Measurements from ENCODE around the gene STAM.
"Not testable (repeated sequence)": the region's sequence is repeated elsewhere in the genome, so short reads cannot be mapped to it uniquely, and the experiment has no call there.

The STAM gene

GRCh38 chr10:17716161-17716560, 72.2 kb downstream of the STAM start:
- no peak for DNase-seq (ENCODE audit: extremely low spot score)
- POLR2A ChIA-PET: no interaction called here
- CTCF ChIA-PET: no interaction called here
- TF ChIP-seq BHLHE40 (IDR thresholded peaks at IDR 0.05; ENCODE audit: borderline replicate concordance) (no peak), SUZ12 (IDR thresholded peaks at IDR 0.05) (no peak), TARDBP (IDR thresholded peaks at IDR 0.05) (no peak), ARNT (IDR thresholded peaks at IDR 0.05) (no peak), CTBP1 (IDR thresholded peaks at IDR 0.05; ENCODE audit: borderline replicate concordance) (no peak), LEF1 (IDR thresholded peaks at IDR 0.05; ENCODE audit: borderline replicate concordance) (no peak), ELF4 (IDR thresholded peaks at IDR 0.05) (no peak), NFRKB (IDR thresholded peaks at IDR 0.05) (no peak), FOXK2 (IDR thresholded peaks at IDR 0.05) (no peak), SP1 (IDR thresholded peaks at IDR 0.05) (no peak), FOXA1 (IDR thresholded peaks at IDR 0.05) (no peak), PKNOX1 (IDR thresholded peaks at IDR 0.05) (no peak), ZNF384 (IDR thresholded peaks at IDR 0.05) (no peak), FOXM1 (IDR thresholded peaks at IDR 0.05; ENCODE audit: borderline replicate concordance) (no peak)

GRCh38 chr10:17722317-17723014, 78.5 kb downstream of the STAM start:
- DNase-seq (ENCODE audit: extremely low spot score); POLR2A ChIA-PET; CTCF ChIA-PET: not testable (repeated sequence)

GRCh38 chr10:17725703-17726102, 81.8 kb downstream of the STAM start:
- ChIA-PET POLR2A (no interaction called here), CTCF (no interaction called here)
- no peak for DNase-seq (ENCODE audit: extremely low spot score)
- TF ChIP-seq SUZ12 (IDR thresholded peaks at IDR 0.05) (no peak), FOXA1 (IDR thresholded peaks at IDR 0.05) (no peak), FOXK2 (IDR thresholded peaks at IDR 0.05) (no peak), NFRKB (IDR thresholded peaks at IDR 0.05) (no peak), HDGF (IDR thresholded peaks at IDR 0.05; ENCODE audit: borderline replicate concordance) (no peak), L3MBTL2 (conservative IDR thresholded peaks at IDR 0.05) (no peak), BHLHE40 (IDR thresholded peaks at IDR 0.05; ENCODE audit: borderline replicate concordance) (no peak), ZNF384 (IDR thresholded peaks at IDR 0.05) (no peak), TARDBP (IDR thresholded peaks at IDR 0.05) (no peak), SP1 (IDR thresholded peaks at IDR 0.05) (no peak), CTBP1 (IDR thresholded peaks at IDR 0.05; ENCODE audit: borderline replicate concordance) (no peak), ARNT (IDR thresholded peaks at IDR 0.05) (no peak), ELF4 (IDR thresholded peaks at IDR 0.05) (no peak), FOXM1 (IDR thresholded peaks at IDR 0.05; ENCODE audit: borderline replicate concordance) (no peak), LEF1 (IDR thresholded peaks at IDR 0.05; ENCODE audit: borderline replicate concordance) (no peak), PKNOX1 (IDR thresholded peaks at IDR 0.05) (no peak)

GRCh38 chr10:17729630-17730029, 85.7 kb downstream of the STAM start:
- TF ChIP-seq SP1 (IDR thresholded peaks at IDR 0.05) (no peak), BHLHE40 (IDR thresholded peaks at IDR 0.05; ENCODE audit: borderline replicate concordance) (no peak), FOXA1 (IDR thresholded peaks at IDR 0.05) (no peak), ELF4 (IDR thresholded peaks at IDR 0.05) (no peak), TARDBP (IDR thresholded peaks at IDR 0.05) (no peak), LEF1 (IDR thresholded peaks at IDR 0.05; ENCODE audit: borderline replicate concordance) (no peak), FOXM1 (IDR thresholded peaks at IDR 0.05; ENCODE audit: borderline replicate concordance) (no peak)
- DNase-seq (ENCODE audit: extremely low spot score): no peak
- ChIA-PET CTCF (no interaction called here), POLR2A (no interaction called here)

- ChIA-PET CTCF (interaction anchor here (1.0 kb wide), 1 partner anchor 12 kb away, joined by 3 read pairs; no protein-coding TSS in a partner anchor), POLR2A (no interaction called here)
- no peak for TF ChIP-seq LEF1 (IDR thresholded peaks at IDR 0.05; ENCODE audit: borderline replicate concordance)
- no peak for TF ChIP-seq FOXK2 (IDR thresholded peaks at IDR 0.05)
- no peak for TF ChIP-seq FOXA1 (IDR thresholded peaks at IDR 0.05)
- no peak for TF ChIP-seq SUZ12 (IDR thresholded peaks at IDR 0.05)
- TF ChIP-seq NFRKB (IDR thresholded peaks at IDR 0.05): no peak
- no peak for TF ChIP-seq CTBP1 (IDR thresholded peaks at IDR 0.05; ENCODE audit: borderline replicate concordance)
- TF ChIP-seq SP1 (IDR thresholded peaks at IDR 0.05): no peak
- no peak for TF ChIP-seq ARNT (IDR thresholded peaks at IDR 0.05)
- no peak for TF ChIP-seq L3MBTL2 (conservative IDR thresholded peaks at IDR 0.05)
- TF ChIP-seq ZNF384 (IDR thresholded peaks at IDR 0.05): no peak
- TF ChIP-seq TARDBP (IDR thresholded peaks at IDR 0.05): no peak
- no peak for TF ChIP-seq FOXM1 (IDR thresholded peaks at IDR 0.05; ENCODE audit: borderline replicate concordance)
- TF ChIP-seq BHLHE40 (IDR thresholded peaks at IDR 0.05; ENCODE audit: borderline replicate concordance): no peak
- no peak for TF ChIP-seq ELF4 (IDR thresholded peaks at IDR 0.05)
- no peak for TF ChIP-seq PKNOX1 (IDR thresholded peaks at IDR 0.05)
- no peak for TF ChIP-seq HDGF (IDR thresholded peaks at IDR 0.05; ENCODE audit: borderline replicate concordance)
- DNase-seq (ENCODE audit: extremely low spot score): no peak
Observed at GRCh38 chr10:17730667-17731066, 86.7 kb downstream of the STAM start.

GRCh38 chr10:17731331-17732020, 87.5 kb downstream of the STAM start:
- DNase-seq (ENCODE audit: extremely low spot score): no peak
- ChIA-PET POLR2A (no interaction called here), CTCF (interaction anchor here (0.7 kb wide), 1 partner anchor 129 kb away, joined by 3 read pairs; no protein-coding TSS in a partner anchor)
- TF ChIP-seq NFRKB (IDR thresholded peaks at IDR 0.05) (no peak), SP1 (IDR thresholded peaks at IDR 0.05) (no peak), HDGF (IDR thresholded peaks at IDR 0.05; ENCODE audit: borderline replicate concordance) (no peak), BHLHE40 (IDR thresholded peaks at IDR 0.05; ENCODE audit: borderline replicate concordance) (no peak), FOXA1 (IDR thresholded peaks at IDR 0.05) (no peak), PKNOX1 (IDR thresholded peaks at IDR 0.05) (no peak), L3MBTL2 (conservative IDR thresholded peaks at IDR 0.05) (no peak), FOXK2 (IDR thresholded peaks at IDR 0.05) (no peak), TARDBP (IDR thresholded peaks at IDR 0.05) (no peak), LEF1 (IDR thresholded peaks at IDR 0.05; ENCODE audit: borderline replicate concordance) (no peak), SUZ12 (IDR thresholded peaks at IDR 0.05) (no peak), ELF4 (IDR thresholded peaks at IDR 0.05) (no peak), ZNF384 (IDR thresholded peaks at IDR 0.05) (no peak)

All from HEK293T (cell line).